Measurements from ENCODE around the gene C7orf33. TPM values are rescaled to one million over a fixed set of nuclear protein-coding genes. Genes with fewer than 3 reads are reported as not detected.

Gene C7orf33
- total RNA-seq, 1 experiment from 2014 or later = not detected

DNA sequence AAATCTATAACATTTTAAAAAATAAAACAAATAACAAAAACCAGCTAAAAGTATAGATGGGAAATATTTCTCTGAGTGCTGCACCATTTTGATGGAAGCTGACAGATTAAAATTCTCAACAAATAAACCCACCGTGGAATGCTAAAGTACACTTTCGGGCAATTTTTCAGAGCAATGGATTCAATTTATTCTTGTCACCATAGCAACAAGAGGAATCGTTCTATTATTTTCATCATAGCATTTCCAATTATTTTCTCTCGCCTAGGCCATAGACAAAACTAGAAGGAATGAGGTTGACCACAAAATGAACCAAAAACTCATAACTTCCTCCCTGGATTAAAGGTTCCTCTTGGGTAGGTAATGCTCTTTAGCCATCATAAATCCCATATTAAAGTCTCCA lies 44.6 kb upstream of the C7orf33 start:
- H3T11ph ChIP-seq (ENCODE audit: low read length) = no peak overlapping the region
- DNase-seq = no peak
- no peak overlapping the region for H3K14ac ChIP-seq (ENCODE audit: insufficient read depth, low read length)
- no peaks in the 10 kb centered on the region for H3K79me1 ChIP-seq (ENCODE audit: insufficient read depth, low read depth, low read length, poor library complexity, severe bottlenecking)
- no peak overlapping the region for H2BK15ac ChIP-seq (ENCODE audit: low read depth, low read length)
- H3K4me1 ChIP-seq (ENCODE audit: insufficient read depth, low read length) = no peaks in the 10 kb centered on the region
- no peak overlapping the region for H3K4me2 ChIP-seq (ENCODE audit: insufficient read depth, insufficient read length, low read length)
- no peak overlapping the region for H3K23ac ChIP-seq (ENCODE audit: insufficient read length, low read depth, low read length)
- no peaks in the 10 kb centered on the region for H3K23me2 ChIP-seq (ENCODE audit: insufficient read length, low read depth, low read length, poor library complexity, severe bottlenecking)
- no peak overlapping the region for H3K4me3 Mint-ChIP-seq
- no peak overlapping the region for H3K56ac ChIP-seq (ENCODE audit: insufficient read length, low read depth, low read length)
- H2BK5ac ChIP-seq (ENCODE audit: insufficient read length, low read length) = no peak overlapping the region
- no peaks in the 10 kb centered on the region for H3K4me1 Mint-ChIP-seq
- no peak overlapping the region for H2AFZ ChIP-seq (ENCODE audit: low read length)
- no peak overlapping the region for H4K8ac ChIP-seq (replicated peaks; ENCODE audit: insufficient read length, low read depth, low read length)
- peaks cover 1% of the 10 kb centered on the region; the same call in 1 of the 2 replicates for H3K27me3 Mint-ChIP-seq (ENCODE audit: low read depth)
- H4K20me1 ChIP-seq (ENCODE audit: control insufficient read depth, insufficient read depth, insufficient read length) = no peaks in the 10 kb centered on the region
- TF ChIP-seq, protein P1, sequence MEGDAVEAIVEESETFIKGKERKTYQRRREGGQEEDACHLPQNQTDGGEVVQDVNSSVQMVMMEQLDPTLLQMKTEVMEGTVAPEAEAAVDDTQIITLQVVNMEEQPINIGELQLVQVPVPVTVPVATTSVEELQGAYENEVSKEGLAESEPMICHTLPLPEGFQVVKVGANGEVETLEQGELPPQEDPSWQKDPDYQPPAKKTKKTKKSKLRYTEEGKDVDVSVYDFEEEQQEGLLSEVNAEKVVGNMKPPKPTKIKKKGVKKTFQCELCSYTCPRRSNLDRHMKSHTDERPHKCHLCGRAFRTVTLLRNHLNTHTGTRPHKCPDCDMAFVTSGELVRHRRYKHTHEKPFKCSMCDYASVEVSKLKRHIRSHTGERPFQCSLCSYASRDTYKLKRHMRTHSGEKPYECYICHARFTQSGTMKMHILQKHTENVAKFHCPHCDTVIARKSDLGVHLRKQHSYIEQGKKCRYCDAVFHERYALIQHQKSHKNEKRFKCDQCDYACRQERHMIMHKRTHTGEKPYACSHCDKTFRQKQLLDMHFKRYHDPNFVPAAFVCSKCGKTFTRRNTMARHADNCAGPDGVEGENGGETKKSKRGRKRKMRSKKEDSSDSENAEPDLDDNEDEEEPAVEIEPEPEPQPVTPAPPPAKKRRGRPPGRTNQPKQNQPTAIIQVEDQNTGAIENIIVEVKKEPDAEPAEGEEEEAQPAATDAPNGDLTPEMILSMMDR (conservative IDR thresholded peaks at IDR 0.05) = no peak
- H3K18ac ChIP-seq (ENCODE audit: insufficient read length, low read depth, low read length) = no peak overlapping the region
- H3K27me3 ChIP-seq (ENCODE audit: insufficient read depth, low read length) = no peaks in the 10 kb centered on the region
- no peak overlapping the region for H3K27ac Mint-ChIP-seq
- H3K27ac ChIP-seq (ENCODE audit: insufficient read length, low read depth, low read length) = no peak overlapping the region
- H3K79me2 ChIP-seq (ENCODE audit: insufficient read depth, low read length) = no peaks in the 10 kb centered on the region
- H3K9me3 Mint-ChIP-seq = no peaks in the 10 kb centered on the region
- no peak overlapping the region for H2BK20ac ChIP-seq (ENCODE audit: low read depth, low read length, poor library complexity, severe bottlenecking)
- no peak overlapping the region for H3K4ac ChIP-seq (ENCODE audit: low read depth, low read length)
- no CpG with 5 or more reads among the region's 4 CpGs for WGBS (ENCODE audit: extremely low coverage, insufficient read length, low lambda C conversion rate)
- no peak overlapping the region for H2BK120ac ChIP-seq (ENCODE audit: low read depth, low read length, poor library complexity, severe bottlenecking)
- H3K9me3 ChIP-seq (ENCODE audit: control insufficient read depth, low read depth, low read length) = no peaks in the 10 kb centered on the region
- H2BK12ac ChIP-seq (ENCODE audit: insufficient read length, low read depth, low read length) = no peak overlapping the region
- H4K91ac ChIP-seq (ENCODE audit: insufficient read length, low read depth, low read length) = no peak overlapping the region
- no peak overlapping the region for H3K9ac ChIP-seq (ENCODE audit: extremely low read depth, insufficient read length, low read length)
- H4K5ac ChIP-seq (ENCODE audit: insufficient read length, low read depth, low read length) = no peak overlapping the region
- no peak overlapping the region for H2AK5ac ChIP-seq (ENCODE audit: insufficient read length, low read length)
- no peaks in the 10 kb centered on the region; a peak in 1 of 7 replicates for H3K36me3 Mint-ChIP-seq (ENCODE audit: insufficient read depth in 1 of 3, low read depth in 3 of 3)

Data from H9 (cell line).